SK-N-SH (cell line): ENCODE results near the gene ALDH7A1.

ENCODE experiments used
- CTCF ChIP-seq: fragments of 200-600 bp; sonication (generic); IDR thresholded peaks from 2 replicates; pipeline ENCODE4 v1.6.1; 2017; ENCODE audit warnings: antibody characterized with exemption, mild to moderate bottlenecking, moderate library complexity
- ELF1 ChIP-seq: IDR thresholded peaks from 2 replicates; pipeline ENCODE4 v1.4.0; 2012
- EZH2phosphoT487 ChIP-seq: fragments of 200-600 bp; sonication (generic); IDR thresholded peaks from 2 replicates; pipeline ENCODE4 v1.6.1; 2017; ENCODE audit warnings: low read depth, mixed run types, mild to moderate bottlenecking, antibody characterized with exemption, moderate library complexity, borderline replicate concordance
- FOSL2 ChIP-seq: IDR thresholded peaks from 2 replicates; pipeline ENCODE4 v1.4.0; 2012; ENCODE audit warnings: low read depth, mild to moderate bottlenecking, moderate library complexity, borderline replicate concordance
- FOXJ3 ChIP-seq: sonication (generic); formaldehyde crosslinking; IDR thresholded peaks from 2 replicates; pipeline ENCODE4 v1.5.1; 2020; ENCODE audit warnings: mild to moderate bottlenecking, missing genetic modification reagents
- GABPA ChIP-seq: IDR thresholded peaks from 2 replicates; pipeline ENCODE4 v1.4.0; 2012; ENCODE audit warnings: low read depth, mild to moderate bottlenecking
- GATA2 ChIP-seq: sonication (generic); formaldehyde crosslinking; IDR thresholded peaks from 2 replicates; pipeline ENCODE4 v1.5.0; 2020; ENCODE audit warnings: mild to moderate bottlenecking, missing genetic modification reagents
- IRF3 ChIP-seq: fragments of 150-350 bp; IDR thresholded peaks from 2 replicates; pipeline ENCODE4 v1.6.1; 2016; ENCODE audit warnings: mild to moderate bottlenecking, low read depth, low read length
- JUND ChIP-seq: IDR thresholded peaks from 2 replicates; pipeline ENCODE4 v1.4.0; 2012
- MAX ChIP-seq: IDR thresholded peaks from 2 replicates; pipeline ENCODE4 v1.4.0; 2012; ENCODE audit warnings: low read depth
- POLR2AphosphoS5 ChIP-seq: IDR thresholded peaks from 2 replicates; pipeline ENCODE4 v1.6.1; 2012; ENCODE audit warnings: low read depth, low read length
- USF2 ChIP-seq: fragments of 150-350 bp; IDR thresholded peaks from 2 replicates; pipeline ENCODE4 v1.6.1; 2017; ENCODE audit warnings: antibody characterized with exemption, low read length, low read depth, borderline replicate concordance
- YY1 ChIP-seq: IDR thresholded peaks from 2 replicates; pipeline ENCODE4 v1.4.0; 2012; ENCODE audit warnings: low read depth, mild to moderate bottlenecking

GRCh38 chr5:126562823-126563222 lies 32.2 kb downstream of the ALDH7A1 start:
- TF ChIP-seq CTCF (no peak), ELF1 (no peak), YY1 (no peak), FOSL2 (no peak), GABPA (no peak), IRF3 (no peak), FOXJ3 (no peak), GATA2 (no peak), JUND (no peak), POLR2AphosphoS5 (no peak), USF2 (no peak), MAX (no peak), EZH2phosphoT487 (no peak)
